NCI-H2107 treated with DMSO at 0.1 percent for 48 hours (cell line): ENCODE results near the gene FDX2.
"Not testable (repeated sequence)": the region's sequence is repeated elsewhere in the genome, so short reads cannot be mapped to it uniquely, and the experiment has no call there.

Source experiments
- DNase-seq: peaks from one replicate; lab custom pipeline; 2025; ENCODE audit not compliant: unreplicated experiment; lab: John Stamatoyannopoulos, UW

The FDX2 gene

GRCh38 chr19:10315335-10316214 lies at the start of gene FDX2:
FDX2 (minus strand) TSS chr19:10316015; CDS start chr19:10315996, 19 bp downstream.
- DNase-seq = peak; percentile 73

- no peak for DNase-seq
Measured at GRCh38 chr19:10365518-10365917, 49.7 kb upstream of the FDX2 start.

- no peak for DNase-seq
Measured at GRCh38 chr19:10364644-10365043, 48.8 kb upstream of the FDX2 start.

- DNase-seq = no peak
Measured at GRCh38 chr19:10363789-10364281, 48.0 kb upstream of the FDX2 start.

- DNase-seq = no peak
Measured at GRCh38 chr19:10362259-10362658, 46.4 kb upstream of the FDX2 start.

GRCh38 chr19:10361569-10362011 lies 45.8 kb upstream of the FDX2 start:
- DNase-seq = no peak

GRCh38 chr19:10356431-10356830 lies 40.6 kb upstream of the FDX2 start:
- no peak for DNase-seq

- no peak for DNase-seq
Measured at GRCh38 chr19:10353793-10354391, 38.1 kb upstream of the FDX2 start.

GRCh38 chr19:10352764-10353671 lies 37.2 kb upstream of the FDX2 start:
- DNase-seq = no peak

GRCh38 chr19:10346509-10346908 lies 30.7 kb upstream of the FDX2 start:
- DNase-seq = no peak

- DNase-seq = no peak
Measured at GRCh38 chr19:10344780-10345179, 29.0 kb upstream of the FDX2 start.

GRCh38 chr19:10343495-10343894 lies 27.7 kb upstream of the FDX2 start:
- DNase-seq = no peak

- DNase-seq = no peak
Measured at GRCh38 chr19:10339977-10340376, 24.2 kb upstream of the FDX2 start.

- DNase-seq = no peak
Measured at GRCh38 chr19:10339380-10339960, 23.7 kb upstream of the FDX2 start, which contains the start of gene ICAM3. ICAM3 (minus strand) TSS chr19:10339624; CDS start chr19:10339614, 10 bp downstream.

- DNase-seq = no peak
Measured at GRCh38 chr19:10338940-10339339, 23.1 kb upstream of the FDX2 start.

GRCh38 chr19:10336725-10337124 lies 20.9 kb upstream of the FDX2 start:
- not testable (repeated sequence) for DNase-seq

GRCh38 chr19:10335352-10335985 lies 19.7 kb upstream of the FDX2 start:
- no peak for DNase-seq

- DNase-seq = no peak
Measured at GRCh38 chr19:10334588-10335351, 19.0 kb upstream of the FDX2 start.
